GM12878 (cell line): Measurements from ENCODE around the gene MGLL.

ENCODE experiments used
- EP300 ChIP-seq, 2 experiments: fragments of 150-350 bp in 1 of 2; IDR thresholded peaks; 2 replicates each; pipeline ENCODE4 v1.6.1; 2011 to 2012; ENCODE audit warnings: low read depth in 2 of 2, low read length in 2 of 2, borderline replicate concordance in 1 of 2, improper control_type of control experiment in 1 of 2, inconsistent platforms in 1 of 2; ENCODE audit not compliant: control insufficient read depth in 1 of 2
- POLR2A ChIP-seq: IDR thresholded peaks from 2 replicates; pipeline ENCODE4 v1.6.1; 2011; ENCODE audit warnings: low read depth, mild to moderate bottlenecking, low read length

DNA sequence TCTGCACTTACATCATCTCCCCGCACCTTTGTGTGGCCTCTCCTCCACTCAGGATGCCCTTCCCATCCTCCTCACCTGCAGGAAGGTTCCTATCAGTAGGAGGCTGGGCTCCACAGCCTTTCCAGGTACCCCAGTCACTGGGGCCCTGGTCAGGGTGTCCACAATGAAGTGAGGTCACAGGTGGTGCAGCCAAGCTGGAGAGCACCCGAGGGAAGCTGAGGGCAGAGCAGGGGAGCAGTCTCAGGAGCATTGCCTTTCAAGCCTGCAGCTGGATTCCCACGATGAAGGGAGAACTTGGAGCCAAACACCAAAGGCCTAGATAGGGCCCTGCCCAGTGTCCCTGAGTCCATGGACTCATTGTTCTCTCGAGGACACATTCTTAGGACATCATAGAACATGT, 23.6 kb downstream of the MGLL start:
- TF ChIP-seq POLR2A = no peak
- TF ChIP-seq EP300 (IDR thresholded peaks at IDR 0.05; ENCODE audit: borderline replicate concordance in 1 of 2, control insufficient read depth in 1 of 2, low read depth in 2 of 2, low read length in 2 of 2) = no peak
